Calu3 (cell line): Measurements from ENCODE around the gene PAQR8. TPM values are rescaled to one million over a fixed set of nuclear protein-coding genes. Genes with fewer than 3 reads are reported as not detected.

ENCODE experiments used
- BruUV-seq: library from RNA; stranded (reverse); fragments of 400-500 nt; replicated peaks from 2 replicates; lab custom pipeline; 2021; lab: Mats Ljungman, UMichigan
- CTCF ChIA-PET: fragments of 300-600 bp; sonication (Branson Sonifier 250); formaldehyde crosslinking; loops from one replicate; lab custom pipeline; 2022; ENCODE audit warnings: antibody characterized with exemption; lab: Charles Lee
- DNase-seq: peaks from one replicate; pipeline ENCODE4 v3.0.0; 2022
- H3K27ac Mint-ChIP-seq: one replicate; pipeline ENCODE4 v1.8.0; 2022; ENCODE audit warnings: mixed read lengths; ENCODE audit not compliant: unreplicated experiment
- H3K27me3 Mint-ChIP-seq: one replicate; pipeline ENCODE4 v1.8.0; 2022; ENCODE audit warnings: mixed read lengths; ENCODE audit not compliant: unreplicated experiment
- H3K36me3 Mint-ChIP-seq: one replicate; pipeline ENCODE4 v1.8.0; 2022; ENCODE audit warnings: mild to moderate bottlenecking, moderate library complexity, mixed read lengths; ENCODE audit not compliant: insufficient read depth, unreplicated experiment
- H3K4me1 Mint-ChIP-seq: one replicate; pipeline ENCODE4 v1.8.0; 2022; ENCODE audit warnings: mild to moderate bottlenecking, low read depth, mixed read lengths; ENCODE audit not compliant: unreplicated experiment
- H3K4me3 Mint-ChIP-seq: one replicate; pipeline ENCODE4 v1.8.0; 2022; ENCODE audit warnings: mild to moderate bottlenecking, low read depth, moderate library complexity, mixed read lengths; ENCODE audit not compliant: unreplicated experiment
- H3K9me3 Mint-ChIP-seq: one replicate; pipeline ENCODE4 v1.8.0; 2022; ENCODE audit warnings: low read depth, mixed read lengths; ENCODE audit not compliant: unreplicated experiment
- intact Hi-C: fragments of 100-400 bp; cut with micrococcal nuclease; formaldehyde crosslinking; loops from one replicate; pipeline ENCODE4 v1.10.0; 2022; ENCODE audit not compliant: unreplicated experiment
- total RNA-seq: library from RNA; stranded (reverse); gene quantifications from 2 replicates; pipeline ENCODE4 v1.2.3, GENCODE V29; 2022
- TF ChIP-seq, protein P1 (sequence below): fragments of 200-600 bp; IDR thresholded peaks from one replicate; pipeline ENCODE4 v1.8.0; 2022; ENCODE audit warnings: antibody characterized with exemption; ENCODE audit not compliant: unreplicated experiment

The PAQR8 gene
- total RNA-seq, 1 experiment from 2014 or later: 16.3 TPM

DNA sequence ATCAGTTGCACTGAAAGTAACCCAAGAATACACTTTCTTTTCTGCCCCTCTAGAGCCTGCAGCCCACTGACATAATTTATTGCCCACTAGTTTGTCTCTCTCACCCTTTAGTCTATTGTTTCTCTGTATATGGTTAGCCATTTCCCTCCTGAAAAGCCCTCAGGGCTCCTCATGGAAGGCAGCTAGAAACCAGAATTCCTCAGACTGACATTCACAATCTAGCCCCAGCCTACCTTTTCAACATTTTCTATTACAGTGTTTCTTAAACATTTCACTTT, 21.4 kb upstream of the PAQR8 start:
- H3K27ac Mint-ChIP-seq: no peak overlapping the region
- peaks cover 42% of the 10 kb centered on the region for H3K4me1 Mint-ChIP-seq
- H3K4me3 Mint-ChIP-seq: no peak overlapping the region
- CTCF ChIA-PET: no interaction called here
- no peak for DNase-seq
- no peaks in the 10 kb centered on the region for H3K9me3 Mint-ChIP-seq
- no TSS peak for BruUV-seq
- intact Hi-C loops: no loop called here
- TF ChIP-seq, protein P1, sequence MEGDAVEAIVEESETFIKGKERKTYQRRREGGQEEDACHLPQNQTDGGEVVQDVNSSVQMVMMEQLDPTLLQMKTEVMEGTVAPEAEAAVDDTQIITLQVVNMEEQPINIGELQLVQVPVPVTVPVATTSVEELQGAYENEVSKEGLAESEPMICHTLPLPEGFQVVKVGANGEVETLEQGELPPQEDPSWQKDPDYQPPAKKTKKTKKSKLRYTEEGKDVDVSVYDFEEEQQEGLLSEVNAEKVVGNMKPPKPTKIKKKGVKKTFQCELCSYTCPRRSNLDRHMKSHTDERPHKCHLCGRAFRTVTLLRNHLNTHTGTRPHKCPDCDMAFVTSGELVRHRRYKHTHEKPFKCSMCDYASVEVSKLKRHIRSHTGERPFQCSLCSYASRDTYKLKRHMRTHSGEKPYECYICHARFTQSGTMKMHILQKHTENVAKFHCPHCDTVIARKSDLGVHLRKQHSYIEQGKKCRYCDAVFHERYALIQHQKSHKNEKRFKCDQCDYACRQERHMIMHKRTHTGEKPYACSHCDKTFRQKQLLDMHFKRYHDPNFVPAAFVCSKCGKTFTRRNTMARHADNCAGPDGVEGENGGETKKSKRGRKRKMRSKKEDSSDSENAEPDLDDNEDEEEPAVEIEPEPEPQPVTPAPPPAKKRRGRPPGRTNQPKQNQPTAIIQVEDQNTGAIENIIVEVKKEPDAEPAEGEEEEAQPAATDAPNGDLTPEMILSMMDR: no peak
- no peaks in the 10 kb centered on the region for H3K36me3 Mint-ChIP-seq
- no peaks in the 10 kb centered on the region for H3K27me3 Mint-ChIP-seq

DNA sequence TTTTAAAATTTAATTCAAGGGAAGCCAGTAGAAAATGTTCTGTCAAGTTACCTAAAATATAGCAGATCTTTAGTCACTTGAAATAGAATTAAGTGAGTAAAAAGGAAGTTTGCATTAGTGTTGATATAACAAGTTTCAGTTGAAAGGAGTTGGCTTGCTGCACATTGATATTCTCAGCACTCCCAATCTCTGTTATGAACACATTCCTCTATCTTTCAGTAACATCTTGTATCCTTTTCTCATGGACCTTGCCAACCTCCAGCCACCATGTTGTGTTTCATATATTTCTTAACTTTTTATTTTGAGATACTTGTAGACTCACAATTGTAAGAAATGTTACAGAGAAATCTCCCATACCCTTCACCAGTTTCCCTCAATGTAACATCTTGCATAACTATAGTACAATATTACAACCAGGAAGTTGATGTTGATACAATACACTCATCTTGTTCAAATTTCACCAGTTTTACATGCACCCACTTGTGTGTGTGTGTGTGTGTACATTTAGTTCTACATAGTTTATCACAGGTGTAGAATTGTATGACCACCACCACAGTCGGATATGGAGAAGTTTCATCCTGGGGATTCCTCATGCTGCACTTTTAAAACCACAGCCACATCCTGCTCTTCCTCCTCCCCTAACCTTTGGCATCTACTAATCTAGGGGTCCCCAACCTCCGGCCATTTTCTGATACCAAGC, 20.2 kb upstream of the PAQR8 start:
- H3K4me3 Mint-ChIP-seq: no peak overlapping the region
- CTCF ChIA-PET: no interaction called here
- peaks cover 30% of the 10 kb centered on the region for H3K4me1 Mint-ChIP-seq
- H3K27me3 Mint-ChIP-seq: no peaks in the 10 kb centered on the region
- no peak for DNase-seq
- peak overlapping the region; percentile 38 for H3K27ac Mint-ChIP-seq
- intact Hi-C loops: no loop called here
- H3K9me3 Mint-ChIP-seq: no peaks in the 10 kb centered on the region
- H3K36me3 Mint-ChIP-seq: no peaks in the 10 kb centered on the region
- no TSS peak for BruUV-seq
- TF ChIP-seq, protein P1: no peak

DNA sequence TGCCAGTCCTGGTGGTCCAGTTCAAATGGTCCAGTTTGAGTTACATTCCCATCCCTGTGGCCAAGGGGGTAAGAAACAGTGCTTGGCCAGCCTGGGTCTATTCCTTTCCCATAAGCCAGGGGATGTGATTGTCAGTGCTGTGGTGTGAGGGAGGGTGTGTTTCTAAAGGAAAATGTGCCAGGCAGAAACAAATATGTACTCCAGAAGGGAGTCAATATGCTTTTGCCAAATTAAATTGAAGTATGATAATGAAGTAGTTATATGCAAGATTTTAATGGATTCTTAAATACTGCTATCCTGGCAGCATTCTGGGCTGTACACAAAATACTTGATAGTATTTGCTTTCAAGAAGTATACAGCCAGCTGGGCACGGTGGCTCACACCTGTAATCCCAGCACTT, 16.6 kb upstream of the PAQR8 start:
- Mint-ChIP-seq H3K36me3 (no peaks in the 10 kb centered on the region), H3K9me3 (no peaks in the 10 kb centered on the region), H3K4me1 (peaks cover 11% of the 10 kb centered on the region), H3K27me3 (no peaks in the 10 kb centered on the region), H3K4me3 (no peak overlapping the region), H3K27ac (no peak overlapping the region)
- BruUV-seq: no TSS peak
- intact Hi-C loops: no loop called here
- TF ChIP-seq, protein P1: no peak
- no peak for DNase-seq
- CTCF ChIA-PET: interaction anchor here (0.7 kb wide), 1 partner anchor 15 kb away, joined by 4 read pairs; no protein-coding TSS in a partner anchor

DNA sequence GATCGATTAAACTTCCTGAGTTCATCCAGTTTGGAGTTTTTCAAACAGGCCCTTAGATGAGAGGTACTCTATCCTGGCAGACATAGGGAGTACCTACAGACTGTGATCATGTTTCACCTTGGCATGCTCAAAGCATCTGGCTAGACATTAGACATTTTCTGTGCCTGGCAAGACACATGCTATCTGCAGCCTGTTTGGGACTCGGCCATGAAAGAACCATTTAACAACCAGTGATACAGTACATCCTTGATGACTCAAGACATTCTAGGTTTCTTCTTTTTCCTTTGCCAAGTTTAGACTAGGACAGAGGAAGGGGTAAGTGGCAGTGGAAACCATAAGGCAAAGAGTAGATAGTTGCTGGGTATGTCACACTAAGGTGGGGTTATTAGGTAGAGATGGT, 15.4 kb upstream of the PAQR8 start:
- H3K4me3 Mint-ChIP-seq: no peak overlapping the region
- no peaks in the 10 kb centered on the region for H3K36me3 Mint-ChIP-seq
- no peaks in the 10 kb centered on the region for H3K27me3 Mint-ChIP-seq
- intact Hi-C loops: no loop called here
- TF ChIP-seq, protein P1: no peak
- no peak overlapping the region for H3K27ac Mint-ChIP-seq
- no TSS peak for BruUV-seq
- CTCF ChIA-PET: no interaction called here
- peaks cover 21% of the 10 kb centered on the region for H3K4me1 Mint-ChIP-seq
- DNase-seq: no peak
- no peaks in the 10 kb centered on the region for H3K9me3 Mint-ChIP-seq
